NCI-H748 (cell line): Measurements from ENCODE around the gene CASKIN1.

Experiments used
- DNase-seq: peaks from one replicate; lab custom pipeline; 2025; ENCODE audit not compliant: unreplicated experiment; lab: John Stamatoyannopoulos, UW

CASKIN1 gene

GRCh38 chr16:2160915-2161551, 35.4 kb downstream of the CASKIN1 start:
- DNase-seq = no peak

- DNase-seq = no peak
Measured at GRCh38 chr16:2159175-2159838, 37.1 kb downstream of the CASKIN1 start.

- DNase-seq = no peak
Measured at GRCh38 chr16:2158262-2158638, 38.2 kb downstream of the CASKIN1 start.

GRCh38 chr16:2157480-2158261, 38.7 kb downstream of the CASKIN1 start:
- DNase-seq = no peak

GRCh38 chr16:2156849-2157224, 39.6 kb downstream of the CASKIN1 start:
- no peak for DNase-seq

GRCh38 chr16:2155977-2156848, 40.2 kb downstream of the CASKIN1 start:
- no peak for DNase-seq

GRCh38 chr16:2155091-2155950, 41.1 kb downstream of the CASKIN1 start, which contains the start of gene TRAF7:
Gene TRAF7, plus strand, starts transcription at chr16:2155782. Its CDS starts 8,139 bp downstream, at chr16:2163921.
- peak; percentile 99 for DNase-seq

- no peak for DNase-seq
Measured at GRCh38 chr16:2154533-2155090, 41.8 kb downstream of the CASKIN1 start.

GRCh38 chr16:2152695-2153506, 43.5 kb downstream of the CASKIN1 start:
- peak; percentile 38 for DNase-seq

- DNase-seq = no peak
Measured at GRCh38 chr16:2151188-2152091, 45.0 kb downstream of the CASKIN1 start.

GRCh38 chr16:2150418-2151187, 45.8 kb downstream of the CASKIN1 start:
- DNase-seq = no peak

- no peak for DNase-seq
Measured at GRCh38 chr16:2149630-2150417, 46.6 kb downstream of the CASKIN1 start.

- DNase-seq = peak; percentile 6
Measured at GRCh38 chr16:2148714-2149629, 47.4 kb downstream of the CASKIN1 start.

- DNase-seq = peak; percentile 75
Measured at GRCh38 chr16:2147981-2148671, 48.3 kb downstream of the CASKIN1 start, which contains the start of gene RAB26. Gene RAB26, plus strand, starts transcription at chr16:2148625. Its CDS starts 159 bp downstream, at chr16:2148784.

- DNase-seq = no peak
Measured at GRCh38 chr16:2147378-2147777, 49.0 kb downstream of the CASKIN1 start.
